CD14-positive monocyte (primary cell): ENCODE measurements around the gene HLA-DOA. TPM values are rescaled to one million over a fixed set of nuclear protein-coding genes. Genes with fewer than 3 reads are reported as not detected.

Experiments used
- DNase-seq, 3 donors: peaks; one replicate each; pipeline ENCODE4 v3.0.0-alpha.2; 2011 to 2022
- H2AFZ ChIP-seq: 2 replicates; pipeline ENCODE4 v1.6.0; 2012; ENCODE audit warnings: mild to moderate bottlenecking, low read depth, low read length, inconsistent platforms; ENCODE audit not compliant: insufficient read depth, poor library complexity, severe bottlenecking
- H3K27ac ChIP-seq, 2 donors: 1 replicate in 1 of 2; 2 replicates in 1 of 2; pipeline ENCODE4 v1.5.1; 2012 to 2013; ENCODE audit warnings: low read length in 2 of 2, control low read depth in 1 of 2, inconsistent platforms in 1 of 2, low read depth in 1 of 2, mild to moderate bottlenecking in 1 of 2
- H3K27me3 ChIP-seq, 2 donors: one replicate each; pipeline versions ENCODE4 v1.6.0 to v1.6.1; 2011 to 2013; ENCODE audit warnings: low read length in 2 of 2; ENCODE audit not compliant: control insufficient read depth in 2 of 2, insufficient read depth in 2 of 2
- H3K36me3 ChIP-seq, 2 donors: replicated peaks in 1 of 2; 1 replicate in 1 of 2; 2 replicates in 1 of 2; pipeline versions ENCODE4 v1.5.1 to v1.6.1; 2012 to 2013; ENCODE audit warnings: low read length in 2 of 2, control low read depth in 1 of 2, inconsistent platforms in 1 of 2, mild to moderate bottlenecking in 1 of 2; ENCODE audit not compliant: insufficient read depth in 2 of 2, control insufficient read depth in 1 of 2
- H3K4me1 ChIP-seq, 2 donors: 1 replicate in 1 of 2; 2 replicates in 1 of 2; pipeline versions ENCODE4 v1.5.1 to v1.6.1; 2012 to 2013; ENCODE audit warnings: low read length in 2 of 2, control low read depth in 1 of 2, inconsistent platforms in 1 of 2, mild to moderate bottlenecking in 1 of 2, moderate library complexity in 1 of 2; ENCODE audit not compliant: insufficient read depth in 2 of 2, control insufficient read depth in 1 of 2
- H3K4me2 ChIP-seq: replicated peaks from 2 replicates; pipeline ENCODE3; 2012; ENCODE audit warnings: low read length, moderate library complexity, mild to moderate bottlenecking; ENCODE audit not compliant: poor library complexity, severe bottlenecking; ENCODE audit errors: extremely low read depth
- H3K4me3 ChIP-seq, 3 experiments: fragments of 200-600 bp in 1 of 3; sonication (generic) in 1 of 3; replicated peaks in 1 of 3; 1 replicate in 2 of 3; 2 replicates in 1 of 3; pipeline ENCODE4 v1.5.1; 2011 to 2013; ENCODE audit warnings: low read length in 3 of 3, mild to moderate bottlenecking in 3 of 3, control low read depth in 2 of 3, low read depth in 2 of 3, inconsistent platforms in 1 of 3, moderate library complexity in 1 of 3
- H3K79me2 ChIP-seq: 2 replicates; pipeline ENCODE4 v1.6.0; 2012; ENCODE audit warnings: mild to moderate bottlenecking, control low read depth, inconsistent platforms, low read length, moderate library complexity; ENCODE audit not compliant: insufficient read depth
- H3K9ac ChIP-seq: 2 replicates; pipeline ENCODE4 v1.6.0; 2017; ENCODE audit warnings: low read length, mild to moderate bottlenecking; ENCODE audit not compliant: insufficient read depth, poor library complexity, severe bottlenecking
- H3K9me3 ChIP-seq, 2 donors: replicated peaks in 1 of 2; 1 replicate in 1 of 2; 2 replicates in 1 of 2; pipeline versions ENCODE4 v1.5.1 to v1.6.1; 2012 to 2013; ENCODE audit warnings: low read length in 2 of 2, control low read depth in 1 of 2; ENCODE audit not compliant: control insufficient read depth in 1 of 2, insufficient read depth in 1 of 2
- H4K20me1 ChIP-seq: 2 replicates; pipeline ENCODE4 v1.6.0; 2012; ENCODE audit warnings: mild to moderate bottlenecking, low read length, control low read depth, moderate library complexity; ENCODE audit not compliant: insufficient read depth
- H3K27ac Mint-ChIP-seq, 7 donors: one replicate each; pipeline ENCODE4 v1.8.0; 2020; ENCODE audit warnings: mild to moderate bottlenecking in 7 of 7, mixed read lengths in 7 of 7, moderate library complexity in 6 of 7, inconsistent platforms in 2 of 7
- H3K27me3 Mint-ChIP-seq, 3 donors: one replicate each; pipeline ENCODE4 v1.8.0; 2021 to 2022; ENCODE audit warnings: low read depth in 3 of 3, mild to moderate bottlenecking in 3 of 3, mixed read lengths in 3 of 3, moderate library complexity in 3 of 3, inconsistent platforms in 1 of 3
- H3K36me3 Mint-ChIP-seq, 2 donors: one replicate each; pipeline ENCODE4 v1.8.0; 2020; ENCODE audit warnings: mixed read lengths in 2 of 2, inconsistent platforms in 1 of 2, mild to moderate bottlenecking in 1 of 2
- H3K4me1 Mint-ChIP-seq: one replicate; pipeline ENCODE4 v1.8.0; 2020; ENCODE audit warnings: mild to moderate bottlenecking, mixed read lengths
- H3K4me3 Mint-ChIP-seq, 2 donors: one replicate each; pipeline ENCODE4 v1.8.0; 2020; ENCODE audit warnings: mild to moderate bottlenecking in 2 of 2, mixed read lengths in 2 of 2, moderate library complexity in 1 of 2
- H3K9me3 Mint-ChIP-seq, 7 donors: one replicate each; pipeline ENCODE4 v1.8.0; 2020 to 2022; ENCODE audit warnings: mixed read lengths in 7 of 7, mild to moderate bottlenecking in 6 of 7, moderate library complexity in 6 of 7, inconsistent platforms in 2 of 7
- WGBS: methylation state at CpG from one replicate; pipeline ENCODE4 v1.1.5; 2013; ENCODE audit warnings: missing lambda C conversion rate; ENCODE audit not compliant: insufficient coverage; 5-methylcytosine and 5-hydroxymethylcytosine counted together
- intact Hi-C, 2 donors: fragments of 100-400 bp; cut with micrococcal nuclease; formaldehyde crosslinking; loops; one replicate each; pipeline versions ENCODE4 v1.15.0 to v1.15.1; 2023
- polyA plus RNA-seq, 3 donors: library from polyadenylated mRNA; depleted of rRNA in 1 of 3; unstranded in 2 of 3; stranded (reverse) in 1 of 3; fragments of 300-500 nt in 2 of 3; fragments of >200 nt in 1 of 3; fragmentation: Illumina TruSeq in 2 of 3; gene quantifications; 1 replicate in 2 of 3; 2 replicates in 1 of 3; pipeline ENCODE4 v1.2.3, GENCODE V29; 2012 to 2021
- TF ChIP-seq, protein P1 (sequence below): fragments of 200-600 bp; IDR thresholded peaks from one replicate; pipeline ENCODE4 v1.8.0; 2022; ENCODE audit warnings: antibody characterized with exemption, mild to moderate bottlenecking

Gene HLA-DOA
- polyA plus RNA-seq, 3 donors, result 2.8 to 15.4 (median 9.1) TPM

DNA sequence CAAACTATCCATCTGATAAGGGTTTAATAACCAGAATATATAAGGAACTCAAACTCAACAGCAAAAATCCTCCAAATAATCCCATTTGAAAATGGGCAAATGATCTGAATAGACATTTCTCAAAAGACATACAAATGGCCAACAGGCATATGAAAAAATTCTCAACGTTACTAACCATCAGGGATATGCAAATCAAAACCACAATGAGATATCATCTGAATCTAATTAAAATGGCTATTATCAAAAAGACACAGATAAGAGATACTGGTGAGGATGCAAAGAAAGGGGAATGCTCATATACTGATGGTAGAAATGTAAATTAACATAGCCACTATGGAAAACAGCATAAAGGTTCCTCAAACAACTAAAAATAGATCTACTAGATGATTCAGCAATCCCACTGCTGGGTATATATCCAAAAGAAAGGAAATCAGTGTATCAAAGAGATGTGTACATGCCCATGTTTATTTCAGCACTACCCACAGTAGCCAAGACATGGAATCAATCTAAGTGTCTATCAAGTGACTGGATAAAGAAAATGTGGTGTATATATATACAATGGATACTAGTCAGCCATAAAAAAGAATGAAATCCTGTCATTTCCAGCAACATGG lies 47.1 kb downstream of the HLA-DOA start:
- no peak overlapping the region for H3K9ac ChIP-seq
- no peaks in the 10 kb centered on the region for H3K27me3 Mint-ChIP-seq
- H4K20me1 ChIP-seq, result peaks cover 8% of the 10 kb centered on the region
- WGBS, result no CpG with 5 or more reads among the region's 1 CpG
- peaks cover 95% of the 10 kb centered on the region for H3K79me2 ChIP-seq
- intact Hi-C loops, result no loop called here
- H3K4me3 Mint-ChIP-seq, result peak overlapping the region in 1 of 2 donors; percentile 12
- H3K36me3 Mint-ChIP-seq, result peaks cover 2 to 13% of the 10 kb centered on the region in 2 donors
- no peak for DNase-seq
- H3K9me3 Mint-ChIP-seq, result no peaks in the 10 kb centered on the region
- H3K27ac ChIP-seq, result no peak overlapping the region
- H3K27me3 ChIP-seq, result no peaks in the 10 kb centered on the region
- peaks cover 33 to 54% of the 10 kb centered on the region in 2 donors for H3K4me1 ChIP-seq
- no peaks in the 10 kb centered on the region for H3K9me3 ChIP-seq
- peaks cover 47% of the 10 kb centered on the region for H3K4me1 Mint-ChIP-seq
- H2AFZ ChIP-seq, result no peak overlapping the region
- H3K4me3 ChIP-seq, result no peak overlapping the region
- H3K4me2 ChIP-seq, result peak overlapping the region; percentile 31
- no peaks in the 10 kb centered on the region for H3K36me3 ChIP-seq
- H3K27ac Mint-ChIP-seq, result peak overlapping the region in 1 of 7 donors; percentile 40
- TF ChIP-seq, protein P1, sequence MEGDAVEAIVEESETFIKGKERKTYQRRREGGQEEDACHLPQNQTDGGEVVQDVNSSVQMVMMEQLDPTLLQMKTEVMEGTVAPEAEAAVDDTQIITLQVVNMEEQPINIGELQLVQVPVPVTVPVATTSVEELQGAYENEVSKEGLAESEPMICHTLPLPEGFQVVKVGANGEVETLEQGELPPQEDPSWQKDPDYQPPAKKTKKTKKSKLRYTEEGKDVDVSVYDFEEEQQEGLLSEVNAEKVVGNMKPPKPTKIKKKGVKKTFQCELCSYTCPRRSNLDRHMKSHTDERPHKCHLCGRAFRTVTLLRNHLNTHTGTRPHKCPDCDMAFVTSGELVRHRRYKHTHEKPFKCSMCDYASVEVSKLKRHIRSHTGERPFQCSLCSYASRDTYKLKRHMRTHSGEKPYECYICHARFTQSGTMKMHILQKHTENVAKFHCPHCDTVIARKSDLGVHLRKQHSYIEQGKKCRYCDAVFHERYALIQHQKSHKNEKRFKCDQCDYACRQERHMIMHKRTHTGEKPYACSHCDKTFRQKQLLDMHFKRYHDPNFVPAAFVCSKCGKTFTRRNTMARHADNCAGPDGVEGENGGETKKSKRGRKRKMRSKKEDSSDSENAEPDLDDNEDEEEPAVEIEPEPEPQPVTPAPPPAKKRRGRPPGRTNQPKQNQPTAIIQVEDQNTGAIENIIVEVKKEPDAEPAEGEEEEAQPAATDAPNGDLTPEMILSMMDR, result no peak

DNA sequence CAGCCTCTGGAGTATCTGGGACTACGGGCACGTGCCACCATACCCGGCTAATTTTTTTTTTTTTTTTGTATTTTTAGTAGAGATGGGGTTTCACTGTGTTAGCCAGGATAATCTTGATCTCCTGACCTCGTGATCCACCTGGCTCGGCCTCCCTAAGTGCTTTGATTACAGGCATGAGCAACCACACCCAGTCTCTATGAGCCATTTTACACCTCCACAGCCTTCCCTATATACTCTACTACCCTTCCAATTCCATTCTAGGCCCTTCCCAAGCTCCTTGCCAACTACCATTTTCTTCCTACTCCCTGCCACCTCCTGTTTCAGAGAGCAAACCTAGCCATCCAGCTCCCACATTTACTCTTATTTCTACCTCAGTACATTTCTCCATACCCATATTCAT lies 48.8 kb downstream of the HLA-DOA start:
- H3K27ac ChIP-seq, result no peak overlapping the region
- H3K27me3 ChIP-seq, result no peaks in the 10 kb centered on the region
- no CpG with 5 or more reads among the region's 5 CpGs for WGBS
- peaks cover 8% of the 10 kb centered on the region for H4K20me1 ChIP-seq
- H3K4me2 ChIP-seq, result no peak overlapping the region
- H3K4me1 Mint-ChIP-seq, result peaks cover 33% of the 10 kb centered on the region
- no peak overlapping the region for H3K4me3 ChIP-seq
- no peak overlapping the region for H3K4me3 Mint-ChIP-seq
- H3K36me3 Mint-ChIP-seq, result peaks cover 5 to 13% of the 10 kb centered on the region in 2 donors
- H3K4me1 ChIP-seq, result peaks cover 18 to 36% of the 10 kb centered on the region in 2 donors
- DNase-seq, result no peak
- H3K9me3 ChIP-seq, result no peaks in the 10 kb centered on the region
- H2AFZ ChIP-seq, result no peak overlapping the region
- intact Hi-C loops, result no loop called here
- peaks cover 93% of the 10 kb centered on the region for H3K79me2 ChIP-seq
- no peaks in the 10 kb centered on the region for H3K27me3 Mint-ChIP-seq
- no peak overlapping the region for H3K9ac ChIP-seq
- TF ChIP-seq, protein P1, result no peak
- no peaks in the 10 kb centered on the region for H3K36me3 ChIP-seq
- no peak overlapping the region for H3K27ac Mint-ChIP-seq
- no peaks in the 10 kb centered on the region for H3K9me3 Mint-ChIP-seq
